Measurements from ENCODE around the gene FAF1.
"Not testable (repeated sequence)": the region's sequence is repeated elsewhere in the genome, so short reads cannot be mapped to it uniquely, and the experiment has no call there.

FAF1 gene

DNA sequence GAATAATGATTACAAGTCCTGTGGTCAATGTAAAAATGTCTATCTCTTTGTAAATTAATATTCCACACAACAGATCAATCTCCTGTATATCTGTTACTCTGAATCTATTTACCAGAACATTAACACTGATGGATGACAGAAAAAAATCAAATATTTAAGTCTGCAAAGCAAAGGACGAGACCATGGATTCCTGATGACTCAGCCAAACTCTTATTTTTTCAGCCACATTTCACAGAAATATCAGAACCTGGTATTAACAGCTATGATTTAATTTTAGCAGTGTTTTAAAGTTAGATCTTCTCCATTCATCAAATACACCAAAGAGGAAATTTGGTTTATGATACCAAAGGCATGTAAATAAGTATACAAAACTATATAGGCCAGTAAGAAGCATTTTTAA lies 46.1 kb downstream of the FAF1 start:
- DNase-seq (ENCODE audit: low read depth in 1 of 2, low spot score in 1 of 2): no peak

- not testable (repeated sequence) for DNase-seq (ENCODE audit: low read depth in 1 of 2, low spot score in 1 of 2)
Measured at GRCh38 chr1:50910356-50910755, 49.7 kb downstream of the FAF1 start.

- DNase-seq (ENCODE audit: low read depth in 1 of 2, low spot score in 1 of 2): not testable (repeated sequence)
Measured at GRCh38 chr1:50907610-50908009, 52.5 kb downstream of the FAF1 start.

DNA sequence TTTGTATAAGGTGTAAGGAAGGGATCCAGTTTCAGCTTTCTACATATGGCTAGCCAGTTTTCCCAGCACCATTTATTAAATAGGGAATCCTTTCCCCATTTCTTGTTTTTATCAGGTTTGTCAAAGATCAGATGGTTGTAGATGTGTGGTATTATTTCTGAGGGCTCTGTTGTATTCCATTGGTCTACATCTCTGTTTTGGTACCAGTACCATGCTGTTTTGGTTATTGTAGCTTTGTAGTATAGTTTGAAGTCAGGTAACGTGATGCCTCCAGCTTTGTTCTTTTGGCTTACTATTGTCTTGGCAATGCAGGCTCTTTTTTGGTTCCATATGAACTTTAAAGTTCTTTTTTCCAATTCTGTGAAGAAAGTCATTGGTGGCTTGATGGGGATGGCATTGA lies 54.0 kb downstream of the FAF1 start:
- DNase-seq (ENCODE audit: low read depth in 1 of 2, low spot score in 1 of 2): not testable (repeated sequence)

GRCh38 chr1:50902419-50902818 lies 57.6 kb downstream of the FAF1 start:
- no peak for DNase-seq (ENCODE audit: low read depth in 1 of 2, low spot score in 1 of 2)

DNA sequence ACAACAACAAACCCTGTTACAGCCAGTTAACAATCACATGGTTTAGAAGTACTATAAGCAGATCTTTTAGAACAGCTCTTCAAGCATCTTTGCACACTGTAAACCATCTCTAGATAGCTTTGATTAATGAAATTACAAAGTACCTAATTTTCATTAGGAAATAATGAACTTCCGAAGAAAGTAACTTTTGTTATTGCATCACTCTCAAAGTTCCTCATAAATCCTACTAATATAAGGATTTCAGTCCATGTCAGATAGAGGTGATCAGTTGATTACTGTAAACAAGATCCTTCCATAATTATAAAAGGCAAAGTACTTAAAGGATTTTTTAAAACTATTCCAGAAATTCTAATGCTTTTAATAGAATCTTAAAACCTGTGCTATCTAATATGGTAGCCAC lies 58.2 kb downstream of the FAF1 start:
- no peak for DNase-seq (ENCODE audit: low read depth in 1 of 2, low spot score in 1 of 2)

DNA sequence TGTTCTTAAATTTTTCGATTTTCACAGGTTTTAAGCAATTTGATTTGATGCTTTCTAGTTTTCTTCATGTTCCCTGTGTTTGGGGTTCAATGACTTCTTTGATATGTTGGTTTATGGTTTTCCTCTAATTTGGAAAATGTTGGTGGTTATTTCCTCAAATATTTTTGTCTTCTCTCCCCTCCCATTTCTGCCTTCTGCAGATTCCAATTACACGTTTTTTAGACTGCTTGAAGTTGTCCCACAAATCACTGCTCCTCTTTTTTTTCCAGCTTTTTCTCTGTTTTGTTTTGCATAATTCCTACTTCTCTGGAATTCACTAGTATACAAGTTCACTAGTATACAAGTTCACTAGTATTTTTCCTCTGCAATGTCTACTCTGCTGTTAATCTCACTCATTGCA lies 61.3 kb downstream of the FAF1 start:
- no peak for DNase-seq (ENCODE audit: low read depth in 1 of 2, low spot score in 1 of 2)

GRCh38 chr1:50894340-50894739 lies 65.7 kb downstream of the FAF1 start:
- DNase-seq (ENCODE audit: low read depth in 1 of 2, low spot score in 1 of 2): no peak

GRCh38 chr1:50893466-50893865 lies 66.6 kb downstream of the FAF1 start:
- no peak for DNase-seq (ENCODE audit: low read depth in 1 of 2, low spot score in 1 of 2)

GRCh38 chr1:50887555-50887954 lies 72.5 kb downstream of the FAF1 start:
- not testable (repeated sequence) for DNase-seq (ENCODE audit: low read depth in 1 of 2, low spot score in 1 of 2)

DNA sequence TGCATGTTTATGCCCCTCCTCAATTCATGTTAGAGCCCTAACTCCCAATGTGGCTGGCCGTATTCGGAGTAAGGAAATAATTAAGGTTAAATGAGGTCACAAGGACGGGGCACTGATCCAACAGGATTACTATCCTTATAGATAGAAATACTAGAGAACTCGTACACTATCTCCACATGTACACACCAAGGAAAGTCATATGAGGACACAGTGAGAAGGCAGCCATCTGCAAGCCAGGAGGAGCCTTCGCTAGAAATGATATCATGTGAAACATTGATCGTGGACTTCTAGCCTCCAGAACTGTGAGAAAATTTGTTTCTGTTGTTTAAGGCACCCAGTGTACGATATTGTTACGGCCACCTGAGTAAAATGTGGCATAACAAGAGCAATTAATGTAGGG lies 79.7 kb downstream of the FAF1 start:
- DNase-seq (ENCODE audit: low read depth in 1 of 2, low spot score in 1 of 2): no peak

DNA sequence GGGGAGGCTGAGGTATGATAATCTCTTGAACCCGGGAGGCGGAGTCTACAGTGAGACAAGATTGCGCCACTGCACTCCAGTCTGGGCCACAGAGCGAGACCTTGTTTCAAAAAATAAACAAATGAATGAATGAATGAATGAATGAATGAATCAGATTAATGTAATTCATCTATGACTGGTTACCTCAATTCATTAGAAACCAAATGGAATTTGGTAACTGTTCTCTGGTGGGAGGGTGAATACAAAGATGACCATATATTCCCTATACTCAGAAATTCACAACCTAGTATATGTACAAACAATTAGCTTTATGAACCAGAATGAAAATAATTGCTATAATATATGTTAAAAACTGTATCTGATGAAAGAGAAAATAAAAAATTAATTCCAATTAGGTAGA lies 80.9 kb downstream of the FAF1 start:
- no peak for DNase-seq (ENCODE audit: low read depth in 1 of 2, low spot score in 1 of 2)

- no peak for DNase-seq (ENCODE audit: low read depth in 1 of 2, low spot score in 1 of 2)
Measured at GRCh38 chr1:50878434-50878833, 81.6 kb downstream of the FAF1 start.

GRCh38 chr1:50877641-50878040 lies 82.4 kb downstream of the FAF1 start:
- no peak for DNase-seq (ENCODE audit: low read depth in 1 of 2, low spot score in 1 of 2)

- DNase-seq (ENCODE audit: low read depth in 1 of 2, low spot score in 1 of 2): peak; percentile 34 to 47
Measured at GRCh38 chr1:50873458-50874187, 86.4 kb downstream of the FAF1 start.

- DNase-seq (ENCODE audit: low read depth in 1 of 2, low spot score in 1 of 2): not testable (repeated sequence)
Measured at GRCh38 chr1:50864845-50865244, 95.2 kb downstream of the FAF1 start.

DNA sequence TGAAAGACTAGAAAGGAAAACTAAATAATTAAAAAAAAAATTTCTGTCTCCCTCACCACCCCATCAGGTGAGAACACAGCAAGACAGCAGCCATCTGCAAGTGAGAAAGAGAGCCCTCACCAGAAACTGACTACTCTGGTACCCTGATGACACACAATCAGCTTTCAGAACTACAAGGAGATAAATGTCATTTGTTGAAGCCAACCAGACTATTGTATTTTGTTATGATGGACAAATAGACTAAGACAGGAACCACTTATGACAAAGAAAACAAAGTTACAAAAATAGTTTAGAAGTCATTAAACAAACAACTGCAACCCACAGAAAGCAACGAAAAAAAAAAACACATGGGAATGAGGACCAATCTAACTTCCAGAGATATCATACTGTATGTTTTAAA lies 98.3 kb downstream of the FAF1 start:
- DNase-seq (ENCODE audit: low read depth in 1 of 2, low spot score in 1 of 2): no peak

DNA sequence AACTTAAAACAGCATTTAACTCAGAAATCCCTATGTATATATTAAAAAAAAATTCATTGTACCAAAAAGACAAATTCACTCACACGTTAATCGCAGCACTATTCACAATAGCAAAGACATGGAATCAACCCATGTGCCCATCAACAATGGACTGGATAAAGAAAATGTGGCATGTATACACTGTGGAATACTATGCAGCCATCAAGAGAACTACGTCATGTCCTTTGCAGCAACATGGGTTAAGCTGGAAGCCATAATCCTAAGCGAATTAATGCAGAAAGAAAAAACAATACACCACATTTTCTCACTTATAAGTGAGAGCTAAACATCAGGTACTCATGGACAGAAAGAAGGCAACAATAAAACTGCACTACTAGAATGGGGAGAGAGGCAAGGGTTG lies 99.4 kb downstream of the FAF1 start:
- no peak for DNase-seq (ENCODE audit: low read depth in 1 of 2, low spot score in 1 of 2)

GRCh38 chr1:50860256-50860655 lies 99.8 kb downstream of the FAF1 start:
- no peak for DNase-seq (ENCODE audit: low read depth in 1 of 2, low spot score in 1 of 2)

- no peak for DNase-seq (ENCODE audit: low read depth in 1 of 2, low spot score in 1 of 2)
Measured at GRCh38 chr1:50859657-50860056, 100.4 kb downstream of the FAF1 start.

DNA sequence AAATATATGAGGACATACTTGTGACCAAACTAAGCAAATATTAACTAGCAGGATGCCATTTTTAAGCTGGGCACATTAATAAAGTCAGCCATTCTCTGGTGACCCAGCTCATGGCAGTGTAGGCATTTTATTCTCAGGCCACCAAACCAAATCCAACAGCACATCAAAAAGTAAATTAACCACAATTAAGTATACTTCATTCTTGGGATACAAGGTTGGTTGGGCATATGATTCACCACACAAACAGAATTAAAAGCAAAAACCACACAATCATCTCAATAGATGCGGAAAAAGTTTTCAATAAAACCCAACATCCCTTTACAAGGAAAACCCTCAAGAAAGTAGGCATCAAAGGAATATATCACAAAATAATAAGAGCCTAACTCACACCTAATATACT lies 101.3 kb downstream of the FAF1 start:
- no peak for DNase-seq (ENCODE audit: low read depth in 1 of 2, low spot score in 1 of 2)

DNA sequence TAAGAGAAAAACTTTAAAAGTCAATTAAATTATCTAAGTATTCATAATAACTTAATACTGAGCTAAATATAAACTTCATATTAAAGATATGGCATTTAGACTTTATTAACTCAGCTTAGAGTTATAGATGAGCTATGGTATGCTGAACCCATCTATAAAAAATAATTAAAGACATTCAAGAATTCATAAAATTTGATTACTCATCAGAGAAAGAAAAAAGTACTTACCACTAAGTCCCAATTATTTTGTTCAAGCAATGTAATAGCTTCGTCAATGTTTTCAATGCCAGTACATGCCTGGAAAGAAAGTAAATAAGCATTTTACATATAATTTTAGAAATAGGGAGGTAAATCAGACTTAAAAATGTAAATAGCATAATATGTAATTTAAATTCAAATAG lies 102.4 kb downstream of the FAF1 start:
- DNase-seq (ENCODE audit: low read depth in 1 of 2, low spot score in 1 of 2): no peak

DNA sequence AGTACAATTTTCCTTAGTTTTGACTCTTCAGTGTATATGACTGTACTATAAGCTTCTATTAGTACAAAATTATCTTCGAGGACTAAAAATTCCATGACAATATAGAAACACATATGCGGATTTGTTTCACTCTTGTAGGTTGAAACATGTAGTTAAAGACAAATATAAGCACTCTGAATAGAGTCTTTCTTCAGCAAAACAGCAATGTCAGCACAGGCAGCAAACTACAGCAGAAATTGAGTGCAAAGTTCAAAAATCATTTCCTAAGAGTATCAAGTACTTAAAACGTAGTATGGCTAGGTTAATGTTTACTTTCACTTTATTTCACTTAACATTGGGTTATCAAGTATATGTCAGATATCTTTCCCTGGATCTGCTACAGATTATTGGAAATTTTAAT lies 106.7 kb downstream of the FAF1 start:
- no peak for DNase-seq (ENCODE audit: low read depth in 1 of 2, low spot score in 1 of 2)
